ENCODE measurements around the gene LUZP2. TPM values are rescaled to one million over a fixed set of nuclear protein-coding genes. Genes with fewer than 3 reads are reported as not detected.

The LUZP2 gene
- total and polyA plus RNA-seq, 4 experiments from 2014 or later, result not detected

- no peaks in the 10 kb centered on the region for H3K36me3 Mint-ChIP-seq
- Histone ChIP-seq H3K4me1 (ENCODE audit: insufficient read depth, low read length) (no peaks in the 10 kb centered on the region), H3K27me3 (ENCODE audit: insufficient read depth, low read length) (no peaks in the 10 kb centered on the region), H3K27ac (ENCODE audit: low read depth, low read length) (no peak overlapping the region), H3K36me3 (ENCODE audit: insufficient read depth, low read length) (no peaks in the 10 kb centered on the region), H3K9me3 (ENCODE audit: control insufficient read depth in 1 of 2, low read length in 2 of 2) (no peaks in the 10 kb centered on the region), H3K4me3 (ENCODE audit: low read length in 2 of 2) (no peak overlapping the region)
- no peaks in the 10 kb centered on the region for H3K4me1 Mint-ChIP-seq
- no peak overlapping the region for H3K4me3 Mint-ChIP-seq
- intact Hi-C loops (cut with micrococcal nuclease), result no loop called here
- no peaks in the 10 kb centered on the region for H3K27me3 Mint-ChIP-seq
- no peak overlapping the region for H3K27ac Mint-ChIP-seq
- DNase-seq, result no peak
- POLR2A ChIA-PET (ENCODE audit: partially characterized antibody), result no interaction called here
- CTCF ChIA-PET (ENCODE audit: partially characterized antibody), result no interaction called here
- peaks cover 0 to 15% (median 3%) of the 10 kb centered on the region in 8 donors for H3K9me3 Mint-ChIP-seq
Measured at GRCh38 chr11:24589064-24589463, 92.2 kb downstream of the LUZP2 start.

GRCh38 chr11:24591283-24591682 lies 94.4 kb downstream of the LUZP2 start:
- no peaks in the 10 kb centered on the region for H3K27me3 Mint-ChIP-seq
- peaks cover 0 to 12% (median 5%) of the 10 kb centered on the region in 8 donors for H3K9me3 Mint-ChIP-seq
- POLR2A ChIA-PET (ENCODE audit: partially characterized antibody), result no interaction called here
- CTCF ChIA-PET (ENCODE audit: partially characterized antibody), result no interaction called here
- H3K4me3 Mint-ChIP-seq, result no peak overlapping the region
- H3K27me3 ChIP-seq (ENCODE audit: insufficient read depth, low read length), result no peaks in the 10 kb centered on the region
- H3K4me1 Mint-ChIP-seq, result no peaks in the 10 kb centered on the region
- no peak overlapping the region for H3K27ac Mint-ChIP-seq
- no peaks in the 10 kb centered on the region for H3K36me3 Mint-ChIP-seq
- intact Hi-C loops (cut with micrococcal nuclease), result no loop called here
- H3K27ac ChIP-seq (ENCODE audit: low read depth, low read length), result no peak overlapping the region
- H3K4me3 ChIP-seq (ENCODE audit: low read length in 2 of 2), result no peak overlapping the region
- DNase-seq, result no peak
- H3K4me1 ChIP-seq (ENCODE audit: insufficient read depth, low read length), result no peaks in the 10 kb centered on the region
- no peaks in the 10 kb centered on the region for H3K9me3 ChIP-seq (ENCODE audit: control insufficient read depth in 1 of 2, low read length in 2 of 2)
- no peaks in the 10 kb centered on the region for H3K36me3 ChIP-seq (ENCODE audit: insufficient read depth, low read length)

- no peaks in the 10 kb centered on the region for H3K36me3 ChIP-seq (ENCODE audit: insufficient read depth, low read length)
- intact Hi-C loops (cut with micrococcal nuclease), result no loop called here
- no peaks in the 10 kb centered on the region for H3K27me3 ChIP-seq (ENCODE audit: insufficient read depth, low read length)
- H3K9me3 ChIP-seq (ENCODE audit: control insufficient read depth in 1 of 2, low read length in 2 of 2), result no peaks in the 10 kb centered on the region
- no peak overlapping the region for H3K4me3 ChIP-seq (ENCODE audit: low read length in 2 of 2)
- Mint-ChIP-seq H3K4me1 (no peaks in the 10 kb centered on the region), H3K4me3 (no peak overlapping the region), H3K9me3 (peaks cover 0 to 12% (median 5%) of the 10 kb centered on the region in 8 donors), H3K36me3 (no peaks in the 10 kb centered on the region), H3K27ac (no peak overlapping the region), H3K27me3 (no peaks in the 10 kb centered on the region)
- ChIA-PET CTCF (ENCODE audit: partially characterized antibody) (no interaction called here), POLR2A (ENCODE audit: partially characterized antibody) (no interaction called here)
- no peak overlapping the region for H3K27ac ChIP-seq (ENCODE audit: low read depth, low read length)
- H3K4me1 ChIP-seq (ENCODE audit: insufficient read depth, low read length), result no peaks in the 10 kb centered on the region
- DNase-seq, result no peak
Measured at GRCh38 chr11:24592360-24592759, 95.5 kb downstream of the LUZP2 start.

GRCh38 chr11:24593332-24593731 lies 96.5 kb downstream of the LUZP2 start:
- Histone ChIP-seq H3K36me3 (ENCODE audit: insufficient read depth, low read length) (no peaks in the 10 kb centered on the region), H3K4me1 (ENCODE audit: insufficient read depth, low read length) (no peaks in the 10 kb centered on the region), H3K27ac (ENCODE audit: low read depth, low read length) (no peak overlapping the region), H3K4me3 (ENCODE audit: low read length in 2 of 2) (no peak overlapping the region), H3K27me3 (ENCODE audit: insufficient read depth, low read length) (no peaks in the 10 kb centered on the region), H3K9me3 (ENCODE audit: control insufficient read depth in 1 of 2, low read length in 2 of 2) (no peaks in the 10 kb centered on the region)
- no peaks in the 10 kb centered on the region for H3K27me3 Mint-ChIP-seq
- POLR2A ChIA-PET (ENCODE audit: partially characterized antibody), result no interaction called here
- no peak for DNase-seq
- peaks cover 0 to 12% (median 5%) of the 10 kb centered on the region in 8 donors for H3K9me3 Mint-ChIP-seq
- CTCF ChIA-PET (ENCODE audit: partially characterized antibody), result no interaction called here
- no peaks in the 10 kb centered on the region for H3K36me3 Mint-ChIP-seq
- H3K27ac Mint-ChIP-seq, result no peak overlapping the region
- no peak overlapping the region for H3K4me3 Mint-ChIP-seq
- H3K4me1 Mint-ChIP-seq, result no peaks in the 10 kb centered on the region
- intact Hi-C loops (cut with micrococcal nuclease), result no loop called here

- H3K9me3 ChIP-seq (ENCODE audit: control insufficient read depth in 1 of 2, low read length in 2 of 2), result no peaks in the 10 kb centered on the region
- no peaks in the 10 kb centered on the region for H3K27me3 ChIP-seq (ENCODE audit: insufficient read depth, low read length)
- DNase-seq, result no peak
- H3K4me1 ChIP-seq (ENCODE audit: insufficient read depth, low read length), result no peaks in the 10 kb centered on the region
- H3K4me3 ChIP-seq (ENCODE audit: low read length in 2 of 2), result no peak overlapping the region
- CTCF ChIA-PET (ENCODE audit: partially characterized antibody), result no interaction called here
- H3K9me3 Mint-ChIP-seq, result peaks cover 0 to 8% (median 3%) of the 10 kb centered on the region in 8 donors
- H3K27ac ChIP-seq (ENCODE audit: low read depth, low read length), result no peak overlapping the region
- intact Hi-C loops (cut with micrococcal nuclease), result no loop called here
- H3K4me1 Mint-ChIP-seq, result no peaks in the 10 kb centered on the region
- H3K36me3 Mint-ChIP-seq, result no peaks in the 10 kb centered on the region
- no peaks in the 10 kb centered on the region for H3K36me3 ChIP-seq (ENCODE audit: insufficient read depth, low read length)
- POLR2A ChIA-PET (ENCODE audit: partially characterized antibody), result no interaction called here
- H3K27me3 Mint-ChIP-seq, result no peaks in the 10 kb centered on the region
- no peak overlapping the region for H3K4me3 Mint-ChIP-seq
- H3K27ac Mint-ChIP-seq, result no peak overlapping the region
Measured at GRCh38 chr11:24594401-24594800, 97.5 kb downstream of the LUZP2 start.

- H3K9me3 Mint-ChIP-seq, result peaks cover 0 to 6% (median 3%) of the 10 kb centered on the region in 8 donors
- H3K27me3 Mint-ChIP-seq, result no peaks in the 10 kb centered on the region
- H3K27ac ChIP-seq (ENCODE audit: low read depth, low read length), result no peak overlapping the region
- POLR2A ChIA-PET (ENCODE audit: partially characterized antibody), result no interaction called here
- H3K36me3 ChIP-seq (ENCODE audit: insufficient read depth, low read length), result no peaks in the 10 kb centered on the region
- no peak overlapping the region for H3K27ac Mint-ChIP-seq
- H3K4me1 ChIP-seq (ENCODE audit: insufficient read depth, low read length), result no peaks in the 10 kb centered on the region
- DNase-seq, result no peak
- H3K9me3 ChIP-seq (ENCODE audit: control insufficient read depth in 1 of 2, low read length in 2 of 2), result no peaks in the 10 kb centered on the region
- CTCF ChIA-PET (ENCODE audit: partially characterized antibody), result no interaction called here
- no peak overlapping the region for H3K4me3 Mint-ChIP-seq
- intact Hi-C loops (cut with micrococcal nuclease), result no loop called here
- no peak overlapping the region for H3K4me3 ChIP-seq (ENCODE audit: low read length in 2 of 2)
- H3K27me3 ChIP-seq (ENCODE audit: insufficient read depth, low read length), result no peaks in the 10 kb centered on the region
- no peaks in the 10 kb centered on the region for H3K36me3 Mint-ChIP-seq
- no peaks in the 10 kb centered on the region for H3K4me1 Mint-ChIP-seq
Measured at GRCh38 chr11:24598641-24599040, 101.8 kb downstream of the LUZP2 start.

- intact Hi-C loops (cut with micrococcal nuclease), result no loop called here
- no peaks in the 10 kb centered on the region for H3K36me3 Mint-ChIP-seq
- H3K36me3 ChIP-seq (ENCODE audit: insufficient read depth, low read length), result no peaks in the 10 kb centered on the region
- no peak overlapping the region for H3K4me3 ChIP-seq (ENCODE audit: low read length in 2 of 2)
- H3K9me3 ChIP-seq (ENCODE audit: control insufficient read depth in 1 of 2, low read length in 2 of 2), result no peaks in the 10 kb centered on the region
- H3K9me3 Mint-ChIP-seq, result peaks cover 0 to 24% (median 6%) of the 10 kb centered on the region in 8 donors
- no peak overlapping the region for H3K27ac ChIP-seq (ENCODE audit: low read depth, low read length)
- ChIA-PET CTCF (ENCODE audit: partially characterized antibody) (no interaction called here), POLR2A (ENCODE audit: partially characterized antibody) (no interaction called here)
- no peaks in the 10 kb centered on the region for H3K27me3 Mint-ChIP-seq
- H3K4me3 Mint-ChIP-seq, result no peak overlapping the region
- H3K4me1 Mint-ChIP-seq, result no peaks in the 10 kb centered on the region
- no peaks in the 10 kb centered on the region for H3K4me1 ChIP-seq (ENCODE audit: insufficient read depth, low read length)
- H3K27ac Mint-ChIP-seq, result no peak overlapping the region
- no peak for DNase-seq
- no peaks in the 10 kb centered on the region for H3K27me3 ChIP-seq (ENCODE audit: insufficient read depth, low read length)
Measured at GRCh38 chr11:24609192-24610119, 112.6 kb downstream of the LUZP2 start.

Measured in CD4-positive, alpha-beta memory T cell (primary cell).